NCI-H2196 (cell line): Measurements from ENCODE around the gene MORF4L2.

ENCODE experiments used
- DNase-seq: peaks from one replicate; lab custom pipeline; 2025; ENCODE audit not compliant: unreplicated experiment; lab: John Stamatoyannopoulos, UW

The MORF4L2 gene

GRCh38 chrX:103635436-103635835, 51.1 kb downstream of the MORF4L2 start:
- DNase-seq, result no peak

GRCh38 chrX:103631145-103631544, 55.4 kb downstream of the MORF4L2 start:
- no peak for DNase-seq

GRCh38 chrX:103630171-103630511, 56.4 kb downstream of the MORF4L2 start:
- no peak for DNase-seq

- peak; percentile 35 for DNase-seq
These were observed 57.0 kb downstream of the MORF4L2 start for GRCh38 chrX:103629318-103630170.

- peak; percentile 31 for DNase-seq
These were observed 57.8 kb downstream of the MORF4L2 start, which contains the start of gene TCEAL1 for GRCh38 chrX:103628386-103629317. Gene TCEAL1, plus strand, starts transcription at chrX:103628975. Its CDS starts 942 bp downstream, at chrX:103629917.

GRCh38 chrX:103626855-103627254, 59.6 kb downstream of the MORF4L2 start:
- DNase-seq, result no peak
